HepG2 (cell line): ENCODE data around the gene FGGY. TPM values are rescaled to one million over a fixed set of nuclear protein-coding genes. Genes with fewer than 3 reads are reported as not detected.

Experiments
- GTF2F1 ChIP-seq: fragments of 150-350 bp; IDR thresholded peaks from 2 replicates; pipeline ENCODE4 v1.6.1; 2014; ENCODE audit warnings: low read length
- HMGA1 ChIP-seq: sonication (generic); formaldehyde crosslinking; conservative IDR thresholded peaks from 2 replicates; pipeline ENCODE4 v1.4.0; 2020; ENCODE audit warnings: missing genetic modification reagents
- HNRNPLL ChIP-seq: fragments of 200-400 bp; formaldehyde crosslinking; IDR thresholded peaks from 2 replicates; pipeline ENCODE4 v1.6.1; 2017; ENCODE audit warnings: mild to moderate bottlenecking, low read depth, low read length; ENCODE audit not compliant: poor library complexity, severe bottlenecking
- HOMEZ ChIP-seq: IDR thresholded peaks from 2 replicates; pipeline ENCODE4 v1.6.1; 2016; ENCODE audit warnings: low read depth
- JUN ChIP-seq: sonication (generic); formaldehyde crosslinking; IDR thresholded peaks from 2 replicates; pipeline ENCODE4 v1.4.0; 2020; ENCODE audit warnings: mild to moderate bottlenecking, missing genetic modification reagents
- MZF1 ChIP-seq: sonication (generic); formaldehyde crosslinking; IDR thresholded peaks from 2 replicates; pipeline ENCODE4 v1.8.1; 2023; ENCODE audit warnings: mild to moderate bottlenecking, missing genetic modification reagents, borderline replicate concordance
- NCOA5 ChIP-seq: sonication (generic); formaldehyde crosslinking; IDR thresholded peaks from 2 replicates; pipeline ENCODE4 v1.4.0; 2020; ENCODE audit warnings: missing genetic modification reagents
- PAX8 ChIP-seq: sonication (generic); formaldehyde crosslinking; IDR thresholded peaks from 2 replicates; pipeline ENCODE4 v1.8.0; 2022; ENCODE audit warnings: mild to moderate bottlenecking, missing genetic modification reagents, borderline replicate concordance
- TEF ChIP-seq: sonication (generic); formaldehyde crosslinking; IDR thresholded peaks from 2 replicates; pipeline ENCODE4 v1.5.0; 2020; ENCODE audit warnings: missing genetic modification reagents
- TFDP1 ChIP-seq: IDR thresholded peaks from 2 replicates; pipeline ENCODE4 v1.6.1; 2016; ENCODE audit warnings: missing compliant biosample characterization, missing genetic modification reagents, borderline replicate concordance
- WIZ ChIP-seq: sonication (generic); formaldehyde crosslinking; IDR thresholded peaks from 2 replicates; pipeline ENCODE4 v1.5.1; 2020; ENCODE audit warnings: mild to moderate bottlenecking, missing genetic modification reagents
- ZMYM4 ChIP-seq: sonication (generic); formaldehyde crosslinking; IDR thresholded peaks from 2 replicates; pipeline ENCODE4 v1.8.1; 2023; ENCODE audit warnings: mild to moderate bottlenecking, missing genetic modification reagents
- ZNF407 ChIP-seq: sonication (generic); formaldehyde crosslinking; IDR thresholded peaks from one replicate; pipeline ENCODE4 v1.5.1; 2020; ENCODE audit warnings: mild to moderate bottlenecking, missing genetic modification reagents; ENCODE audit errors: not compliant biosample characterization
- ZNF430 ChIP-seq: sonication (generic); formaldehyde crosslinking; IDR thresholded peaks from 2 replicates; pipeline ENCODE4 v1.9.0; 2021; ENCODE audit warnings: mild to moderate bottlenecking, missing genetic modification reagents
- ZNF883 ChIP-seq: sonication (generic); formaldehyde crosslinking; IDR thresholded peaks from 2 replicates; pipeline ENCODE4 v1.5.1; 2020; ENCODE audit warnings: mild to moderate bottlenecking, missing genetic modification reagents; ENCODE audit errors: not compliant biosample characterization
- polyA plus RNA-seq, 8 experiments: library from polyadenylated mRNA; depleted of rRNA in 3 of 8; stranded (reverse) in 7 of 8; unstranded in 1 of 8; fragments of >200 nt; fragmentation: Illumina TruSeq in 4 of 8; extraction: Trizol in 4 of 8; gene quantifications; 2 replicates each; pipeline versions ENCODE4 v1.2.1 to v1.2.3, GENCODE V29; 2011 to 2016; ENCODE audit warnings: low read depth in 4 of 8, missing spikeins in 1 of 8, mixed read lengths in 1 of 8; ENCODE audit not compliant: insufficient read depth in 1 of 8
- total RNA-seq, 5 experiments: library from RNA; depleted of rRNA; stranded (reverse); fragments of >200 nt; fragmentation: Illumina TruSeq; extraction: Trizol; gene quantifications; 2 replicates each; pipeline ENCODE4 v1.2.3, GENCODE V29; 2016; ENCODE audit warnings: low read depth in 1 of 5

FGGY gene
- total and polyA plus RNA-seq, 2 of the 13 experiments (the other 11 are each of a cell fraction or from before 2014, with no cell fraction given) = 15.7 to 27.5 TPM

- TF ChIP-seq ZNF407 = no peak
- TF ChIP-seq ZNF883 (CRISPR knock-in tag) = no peak
- TF ChIP-seq ZNF430 (CRISPR knock-in tag) = no peak
- no peak for TF ChIP-seq NCOA5
- TF ChIP-seq PAX8 (CRISPR knock-in tag) = no peak
- no peak for TF ChIP-seq MZF1 (CRISPR knock-in tag)
- TF ChIP-seq HOMEZ (CRISPR knock-in tag) = peak; percentile 50; the same call in 1 of the 2 replicates
- no peak for TF ChIP-seq GTF2F1
- TF ChIP-seq WIZ (CRISPR knock-in tag) = no peak
- no peak for TF ChIP-seq JUN (CRISPR knock-in tag)
- TF ChIP-seq ZMYM4 (CRISPR knock-in tag) = peak; percentile 61
- TF ChIP-seq HNRNPLL = no peak
- no peak for TF ChIP-seq TFDP1 (CRISPR knock-in tag)
- TF ChIP-seq TEF (CRISPR knock-in tag) = no peak
- no peak for TF ChIP-seq HMGA1 (CRISPR knock-in tag)
Observed at GRCh38 chr1:59292562-59292961, 4.3 kb upstream of the FGGY start (continued).
